Putamen (tissue), 1 donor: ENCODE results near the gene TAX1BP1.
A peak's percentile ranks its signal among the peaks of the same experiment; 100 is the strongest.

Source experiments
- DNase-seq: peaks from one replicate; pipeline ENCODE4 v3.0.0-alpha.2; 2016; ENCODE audit warnings: low spot score

TAX1BP1 gene

DNA sequence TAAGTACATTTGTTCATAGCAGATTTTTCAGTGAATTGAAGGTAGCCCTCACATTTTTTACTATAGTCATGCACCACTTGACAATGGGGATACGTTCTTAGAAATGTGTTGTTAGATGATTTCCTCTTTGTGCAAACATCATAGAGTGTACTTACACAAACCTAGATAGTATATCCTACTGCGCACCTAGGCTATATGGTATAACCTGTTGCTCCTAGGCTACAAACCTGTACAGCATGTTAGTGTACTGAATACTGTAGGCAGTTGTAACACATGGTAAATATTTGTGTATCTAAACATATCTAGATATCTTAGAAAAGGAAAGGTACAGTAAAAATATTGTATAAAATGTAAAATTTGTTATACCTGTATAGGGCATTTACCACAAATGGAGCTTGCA is 41.2 kb downstream of the TAX1BP1 start:
- DNase-seq, result no peak

DNA sequence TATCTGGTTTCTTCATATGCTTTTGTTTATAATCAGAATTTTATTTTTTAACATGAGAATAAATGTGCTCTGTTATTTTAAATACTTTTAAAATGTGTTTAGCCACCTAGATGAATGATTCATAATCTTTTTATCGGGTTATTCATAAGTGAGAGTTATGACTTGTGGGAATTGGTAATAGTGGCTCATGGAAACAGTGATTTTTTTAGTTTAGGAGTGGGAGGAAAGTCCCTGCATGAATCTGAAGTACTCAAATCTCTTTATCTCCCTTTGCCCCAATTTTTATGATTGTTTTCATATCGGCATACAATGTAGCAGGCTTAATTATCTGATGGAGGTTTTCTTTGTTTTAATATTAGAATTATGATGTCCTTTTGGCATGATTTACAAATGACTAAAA is 42.9 kb downstream of the TAX1BP1 start:
- no peak for DNase-seq

DNA sequence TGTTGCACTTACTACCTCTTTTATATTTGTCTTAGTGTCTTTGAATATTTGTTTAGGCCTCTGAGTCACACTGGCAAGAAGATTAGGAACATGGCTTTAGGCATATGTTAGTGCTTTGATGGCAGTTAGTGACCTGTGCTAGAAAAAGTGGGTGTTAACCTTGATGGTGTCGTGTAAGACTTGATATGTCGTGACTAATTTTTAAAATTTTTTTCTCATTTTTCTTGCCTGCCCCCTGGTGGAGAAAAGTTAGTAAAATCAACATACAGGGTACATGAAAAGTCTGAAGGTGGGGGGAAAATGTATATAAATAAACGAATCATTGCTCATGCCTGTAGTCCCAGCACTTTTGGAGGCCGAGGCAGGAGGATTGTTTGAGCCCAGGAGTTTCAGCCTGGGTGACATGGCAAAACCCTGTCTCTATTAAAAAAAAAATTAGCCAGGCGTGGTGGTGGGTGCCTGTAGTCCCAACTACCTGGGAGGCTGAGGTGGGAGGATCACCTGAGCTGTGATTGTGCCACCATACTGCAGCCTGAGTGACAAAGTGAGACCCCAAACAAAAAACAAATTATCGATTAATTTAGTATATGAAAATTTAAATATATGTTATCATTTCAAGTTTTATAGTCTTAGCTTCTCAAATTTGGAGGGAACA is 44.6 kb downstream of the TAX1BP1 start:
- DNase-seq, result no peak

DNA sequence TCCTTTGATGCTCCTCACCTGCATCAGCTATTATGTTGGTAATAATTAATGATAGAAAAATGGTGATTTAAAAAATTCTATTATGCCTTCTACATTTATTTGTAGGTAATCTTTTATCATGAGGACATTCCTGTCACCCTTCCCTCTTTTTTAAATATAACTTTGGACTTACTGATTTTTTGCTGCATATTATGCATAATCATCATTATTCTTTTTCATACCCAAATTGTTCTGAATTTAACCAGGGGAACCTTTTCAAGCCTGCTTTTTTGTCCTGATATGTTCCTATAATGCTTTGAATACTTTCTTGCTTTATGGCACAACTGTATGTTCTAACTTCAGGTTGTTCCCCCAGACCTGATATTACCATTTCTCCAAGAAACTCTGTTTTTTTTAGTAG is 48.5 kb downstream of the TAX1BP1 start:
- DNase-seq, result no peak

DNA sequence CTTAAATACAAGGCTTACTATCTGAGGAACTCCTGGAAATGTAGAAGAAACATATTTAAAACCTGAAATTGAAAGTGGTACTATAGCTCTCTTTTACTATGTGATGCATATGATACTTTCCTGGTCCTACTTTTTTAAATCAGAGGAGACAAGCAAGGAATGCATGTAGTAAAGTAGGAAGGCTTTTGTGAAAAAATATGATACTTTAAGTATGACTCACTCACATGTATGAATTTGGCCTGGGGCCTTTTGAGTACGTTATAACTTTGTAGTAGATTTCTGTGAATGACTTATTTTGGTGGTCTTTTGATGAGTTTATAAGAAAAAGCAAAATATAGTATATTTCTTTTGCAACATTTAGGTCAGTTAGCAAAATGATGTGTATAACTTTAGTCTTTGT is 53.8 kb downstream of the TAX1BP1 start:
- no peak for DNase-seq

DNA sequence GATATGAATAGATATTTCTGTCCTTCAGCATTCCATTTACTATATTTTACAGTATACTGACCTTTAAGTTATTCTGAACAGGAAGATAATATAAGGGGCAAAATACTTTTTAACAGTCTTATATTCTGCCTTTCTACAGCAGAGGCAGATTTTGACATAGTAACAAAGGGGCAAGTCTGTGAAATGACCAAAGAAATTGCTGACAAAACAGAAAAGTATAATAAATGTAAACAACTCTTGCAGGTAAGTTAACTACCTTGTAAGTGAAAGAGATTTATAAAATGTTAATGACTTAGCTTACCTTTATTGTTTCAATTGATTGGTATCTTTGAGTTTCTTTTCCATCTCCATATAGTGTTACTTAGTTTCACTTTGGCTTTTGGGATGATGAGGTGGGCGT is 56.0 kb downstream of the TAX1BP1 start:
- no peak for DNase-seq

DNA sequence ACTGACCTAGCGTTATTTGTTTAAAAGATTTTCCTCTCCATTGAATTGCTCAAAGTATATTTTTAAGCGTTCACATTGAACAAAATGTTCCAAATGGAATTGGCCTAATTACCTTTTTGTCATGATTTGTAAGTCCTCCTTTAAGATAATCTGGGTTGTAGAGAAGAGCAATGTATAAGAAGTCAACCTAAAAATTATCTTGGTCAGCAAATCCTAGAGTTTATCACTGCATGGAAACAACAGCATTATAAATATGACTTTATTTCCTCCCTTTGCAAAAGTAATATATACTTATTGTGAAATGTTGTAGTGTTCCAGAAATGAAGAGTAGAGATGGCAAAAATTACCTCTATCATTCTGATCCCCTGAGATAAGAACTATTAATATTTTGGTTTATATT is 59.2 kb downstream of the TAX1BP1 start:
- no peak for DNase-seq

DNA sequence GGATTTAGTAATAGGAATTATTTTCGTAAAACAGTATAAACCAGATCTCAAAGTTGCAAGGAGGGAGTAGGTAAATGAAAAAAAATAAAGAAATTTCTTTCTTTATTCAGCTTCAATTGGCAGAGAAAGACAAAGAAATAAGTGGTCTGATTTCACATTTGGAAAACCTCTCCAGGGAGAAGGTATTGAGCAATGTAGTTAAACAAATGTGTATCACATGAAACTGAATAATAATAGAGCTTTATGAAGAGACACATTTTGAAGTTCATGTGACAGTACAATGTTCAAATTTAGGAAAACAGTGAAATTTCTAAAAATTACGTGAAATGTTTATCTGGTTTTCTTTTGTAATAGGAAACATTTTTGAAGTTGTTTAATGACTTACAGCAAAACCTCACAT is 63.0 kb downstream of the TAX1BP1 start:
- no peak for DNase-seq

DNA sequence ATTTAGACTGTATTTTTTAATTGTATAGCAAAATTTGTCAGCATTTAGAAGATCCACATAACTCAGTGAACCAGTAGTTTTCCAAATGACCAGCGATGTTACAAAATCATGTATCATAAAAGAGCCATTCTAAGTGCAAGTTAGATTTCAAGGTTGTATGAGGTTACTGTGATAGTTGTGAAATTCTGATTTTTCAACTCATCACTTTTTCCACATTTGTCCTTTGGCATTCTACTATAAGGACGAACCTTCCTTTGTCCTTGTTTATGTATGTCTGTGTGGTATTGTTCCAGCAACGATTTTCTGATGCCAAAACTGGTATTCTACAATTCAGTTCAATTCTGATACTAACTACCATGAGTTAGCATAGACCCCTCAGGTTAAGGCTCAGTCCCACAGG is 64.2 kb downstream of the TAX1BP1 start:
- no peak for DNase-seq

DNA sequence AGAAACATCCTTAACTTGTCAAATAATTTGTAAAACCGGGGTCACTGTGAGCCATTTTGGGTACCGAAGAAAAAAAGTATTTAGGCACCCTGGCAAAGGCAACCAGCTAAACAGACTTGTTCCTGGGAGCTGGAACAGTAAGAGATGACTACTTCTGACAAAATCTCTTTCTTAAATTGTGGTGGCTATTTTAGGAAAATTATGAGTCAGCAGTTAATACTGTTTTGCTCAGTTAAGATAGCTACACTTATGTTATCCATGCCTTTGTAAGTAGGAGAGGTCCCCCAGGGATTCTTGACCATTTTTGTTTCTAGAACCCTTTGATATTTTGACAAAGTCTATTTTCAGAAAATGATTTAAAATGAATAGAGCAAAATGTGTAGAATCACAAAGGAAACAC is 68.7 kb downstream of the TAX1BP1 start:
- DNase-seq, result peak; percentile 17

DNA sequence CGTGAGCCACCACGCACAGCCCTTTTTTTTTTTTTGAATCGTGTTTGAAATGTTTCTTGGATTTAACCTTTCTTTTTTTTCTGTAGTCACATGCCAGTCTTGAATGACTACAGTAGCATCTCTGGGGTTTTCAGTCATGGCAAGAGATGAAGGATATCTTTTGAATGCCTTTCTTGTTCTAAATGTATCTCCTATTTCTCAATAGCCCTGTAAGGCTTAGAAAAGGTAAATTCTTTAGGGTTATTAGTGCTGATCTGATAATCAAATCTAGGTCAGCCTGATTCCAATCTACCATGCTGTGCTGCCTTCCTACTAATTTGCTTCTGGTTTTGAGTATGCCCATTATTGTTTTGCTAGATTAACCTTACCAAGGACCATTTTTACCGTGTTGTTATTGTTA is 70.2 kb downstream of the TAX1BP1 start:
- no peak for DNase-seq

DNA sequence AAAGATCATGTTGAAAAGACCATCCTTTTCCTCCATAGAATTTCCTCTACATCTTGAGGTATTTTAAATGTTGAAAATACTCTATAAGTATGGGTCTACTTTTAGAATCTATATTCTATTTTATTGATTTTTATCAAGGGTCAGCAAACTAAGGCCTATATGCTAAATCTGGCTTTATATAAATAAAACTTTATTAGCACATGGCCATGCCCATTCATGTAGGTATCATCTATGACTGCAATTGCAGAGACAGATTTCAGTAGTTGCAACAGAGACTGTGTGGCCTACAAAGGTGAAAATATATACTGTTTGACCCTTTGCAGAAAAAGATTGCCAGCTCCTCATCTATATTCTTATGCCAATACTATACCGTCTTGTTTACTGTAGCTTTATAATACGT is 72.7 kb downstream of the TAX1BP1 start:
- DNase-seq, result no peak

DNA sequence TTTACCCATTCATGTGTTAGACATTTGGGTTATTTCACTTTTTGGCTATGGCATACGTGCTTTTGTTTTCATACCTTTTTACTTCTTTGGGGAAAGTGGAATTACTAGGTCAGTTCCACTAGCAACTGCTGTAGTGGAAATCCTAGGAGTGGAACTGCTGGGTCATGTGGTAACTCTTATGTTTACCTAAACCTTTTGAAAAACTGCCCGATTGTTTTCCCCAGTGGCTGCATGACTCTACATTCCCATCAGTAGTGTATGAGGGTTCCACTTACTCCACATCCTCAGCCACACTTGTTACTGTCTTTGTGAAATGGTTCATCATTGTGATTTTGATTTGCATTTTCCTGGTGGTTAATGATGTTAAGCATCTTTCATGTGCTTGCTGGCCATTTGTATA is 82.3 kb downstream of the TAX1BP1 start:
- no peak for DNase-seq

DNA sequence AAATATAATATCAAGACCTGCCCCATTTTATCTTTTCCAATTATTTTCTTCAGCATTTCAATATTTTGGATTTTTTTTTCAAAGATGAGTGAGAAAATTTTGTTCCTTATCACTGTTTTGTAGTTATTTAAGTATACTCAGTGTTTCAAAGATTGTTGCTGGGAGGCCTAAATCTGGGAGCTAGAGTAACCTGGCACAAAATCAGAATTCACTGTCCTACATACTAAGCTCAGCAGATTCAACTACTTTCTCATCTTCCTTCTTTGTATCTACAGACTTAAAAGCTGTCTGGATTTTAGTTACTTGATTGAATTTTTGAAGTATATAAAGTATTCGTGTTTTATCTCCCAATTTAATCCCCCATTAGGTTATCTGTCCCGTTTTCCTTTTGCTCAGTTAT is 85.9 kb downstream of the TAX1BP1 start:
- DNase-seq, result no peak

DNA sequence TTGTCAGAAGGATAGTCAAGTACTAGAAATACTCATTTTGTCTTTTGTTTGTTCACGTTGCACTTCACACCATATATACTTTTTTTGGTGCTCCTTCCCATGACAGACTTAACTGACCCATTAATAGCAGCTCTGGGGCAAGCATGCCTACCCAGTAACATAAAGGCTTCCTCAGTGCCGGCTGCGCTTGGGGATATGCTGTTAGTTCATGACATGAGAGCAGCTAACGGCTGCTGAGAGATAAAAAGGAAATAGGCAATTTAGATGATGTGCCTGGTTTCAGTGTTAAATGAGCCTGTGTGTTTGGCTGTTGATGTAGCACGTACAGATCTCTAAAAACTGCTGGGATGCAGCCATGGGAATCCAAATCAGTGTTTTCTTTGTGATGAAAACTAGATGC is 86.4 kb downstream of the TAX1BP1 start:
- DNase-seq, result no peak

DNA sequence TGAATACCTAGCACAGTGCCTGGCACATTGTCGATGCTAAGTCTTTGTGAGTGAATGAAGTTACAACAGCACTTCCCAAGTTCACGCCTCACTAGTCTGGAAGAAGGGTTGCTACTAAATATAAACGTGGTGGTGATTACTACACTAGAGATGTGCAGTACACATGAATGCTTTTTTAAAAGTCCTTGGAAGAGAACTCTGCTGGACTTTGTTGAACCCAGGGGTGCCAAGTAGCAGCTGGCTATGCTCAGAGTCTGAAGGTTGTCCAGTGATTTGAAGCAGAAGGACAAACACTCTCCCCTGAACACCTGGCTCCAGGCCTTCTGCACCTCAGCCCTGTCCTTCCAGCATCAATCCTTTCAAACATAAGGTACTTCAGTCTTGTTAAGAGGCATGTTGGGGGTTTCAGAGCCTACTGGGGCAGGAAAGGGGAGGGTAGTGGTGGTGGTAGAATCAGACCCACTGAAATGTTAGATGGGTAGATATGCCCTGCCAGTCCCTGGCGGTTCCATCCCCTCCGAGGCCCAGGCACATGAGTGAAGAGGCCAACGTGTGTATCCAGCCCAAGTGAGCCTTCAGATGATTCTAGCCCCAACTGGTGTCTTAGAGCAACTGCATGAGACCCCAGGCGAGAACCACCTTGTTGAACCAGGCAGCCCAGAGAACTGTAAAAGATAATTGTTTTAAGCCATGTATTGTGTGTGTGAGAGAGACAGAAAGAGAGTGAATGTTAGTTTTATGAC is 94.4 kb downstream of the TAX1BP1 start:
- no peak for DNase-seq

DNA sequence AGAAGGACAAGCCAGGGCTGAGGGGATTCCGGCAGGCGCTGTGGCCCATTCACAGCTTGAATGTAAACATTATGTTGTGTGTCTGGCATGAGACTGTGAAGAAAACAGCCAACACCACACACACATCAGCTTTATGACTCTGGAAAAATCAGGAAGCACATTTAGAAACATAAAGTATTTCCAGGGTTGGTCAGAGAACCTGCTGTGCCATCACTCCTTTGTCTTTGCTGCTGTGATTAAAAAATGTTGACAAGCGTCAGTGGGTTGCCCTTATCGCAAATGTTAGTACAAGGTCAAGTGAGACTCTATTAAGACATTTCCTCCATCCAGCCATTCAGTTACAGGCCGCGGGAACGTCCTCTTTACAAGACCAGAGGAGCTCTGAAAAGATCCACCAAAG is 95.4 kb downstream of the TAX1BP1 start:
- DNase-seq, result no peak

DNA sequence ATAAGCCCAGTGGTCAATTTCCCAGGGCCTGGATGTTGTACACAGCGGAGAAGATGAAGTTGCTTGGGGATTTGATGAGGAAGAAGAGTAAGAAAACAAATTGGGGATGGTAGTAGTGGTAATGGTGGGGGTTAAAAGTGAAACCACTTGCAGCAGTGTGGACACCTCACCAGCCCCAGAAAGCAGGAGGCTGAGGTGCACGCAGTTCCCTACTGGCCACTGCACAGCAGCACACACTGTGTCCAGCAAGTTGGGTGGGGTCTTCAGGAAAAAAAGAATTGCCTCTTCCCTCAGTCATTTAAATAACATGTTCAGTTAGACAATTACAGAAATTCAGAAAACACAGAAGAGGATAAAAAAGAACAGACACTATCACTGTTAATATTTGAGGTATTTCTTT is 96.6 kb downstream of the TAX1BP1 start:
- no peak for DNase-seq

DNA sequence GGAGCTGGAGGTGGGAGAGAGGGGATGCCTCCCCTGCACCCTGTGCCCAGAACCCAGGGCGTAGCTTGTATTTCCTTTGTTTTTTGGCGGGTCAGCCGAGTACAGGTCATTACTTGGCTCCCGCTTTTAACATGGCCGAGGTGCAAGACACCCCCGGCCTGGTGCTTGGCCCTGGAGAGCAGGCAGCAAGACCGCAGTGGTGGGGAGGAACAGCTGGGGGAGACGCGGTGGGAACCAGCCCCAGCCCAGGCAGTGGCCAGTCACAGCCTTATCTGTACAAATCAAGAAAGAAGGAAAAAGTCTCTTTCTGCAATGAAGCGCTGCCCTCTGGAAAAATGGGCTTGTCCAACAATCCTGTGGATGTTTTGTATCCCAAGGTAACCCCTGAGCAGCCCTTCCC is 99.1 kb downstream of the TAX1BP1 start:
- no peak for DNase-seq

DNA sequence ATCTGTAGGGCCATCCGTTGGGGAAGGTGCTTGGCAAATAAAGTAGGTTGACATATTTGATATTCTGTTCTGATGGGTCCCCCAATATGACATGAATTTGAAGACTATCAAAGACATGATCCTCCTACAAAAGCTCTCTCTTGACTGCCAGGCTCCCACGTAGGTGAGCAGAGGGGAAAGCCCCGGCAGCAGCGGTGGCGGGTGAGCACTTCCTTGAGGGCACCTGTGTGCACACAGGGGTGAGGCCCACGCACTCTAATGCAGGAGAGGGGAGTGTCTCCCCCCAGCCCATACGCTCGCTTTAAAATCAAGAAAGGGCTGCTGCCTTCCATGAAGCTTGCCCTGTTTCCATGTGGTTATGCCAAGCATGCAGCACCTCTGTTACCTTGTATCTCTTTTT is 100.4 kb downstream of the TAX1BP1 start:
- DNase-seq, result no peak

DNA sequence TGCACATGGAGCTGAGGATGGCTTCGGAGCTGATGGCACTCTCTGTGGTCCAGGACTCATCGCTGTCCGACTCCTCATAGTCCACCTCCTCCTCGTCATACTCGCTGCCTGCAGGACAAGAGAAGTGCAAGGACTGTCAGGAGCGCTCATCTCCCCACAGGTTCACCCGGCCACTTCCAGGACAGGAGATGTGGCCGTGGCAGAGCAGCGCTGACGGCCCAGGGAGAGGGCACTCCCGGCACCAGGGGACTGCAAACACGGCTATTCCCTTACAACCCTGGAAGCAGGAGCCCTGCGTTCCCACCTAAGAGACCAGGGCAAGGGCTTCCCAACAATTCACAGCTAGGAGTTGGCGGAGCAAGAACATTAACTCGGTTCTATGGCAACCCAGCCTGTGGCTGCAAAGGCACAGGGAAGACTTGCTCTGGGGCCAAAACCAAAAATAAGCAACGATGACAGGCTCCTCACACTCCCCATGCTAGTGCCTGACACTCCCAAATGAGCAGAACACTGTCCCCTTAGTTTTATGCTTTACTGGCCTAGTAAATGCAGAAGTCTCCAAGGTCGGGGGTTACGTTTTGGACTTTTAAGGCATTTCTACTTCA is 100.9 kb downstream of the TAX1BP1 start:
- no peak for DNase-seq

DNA sequence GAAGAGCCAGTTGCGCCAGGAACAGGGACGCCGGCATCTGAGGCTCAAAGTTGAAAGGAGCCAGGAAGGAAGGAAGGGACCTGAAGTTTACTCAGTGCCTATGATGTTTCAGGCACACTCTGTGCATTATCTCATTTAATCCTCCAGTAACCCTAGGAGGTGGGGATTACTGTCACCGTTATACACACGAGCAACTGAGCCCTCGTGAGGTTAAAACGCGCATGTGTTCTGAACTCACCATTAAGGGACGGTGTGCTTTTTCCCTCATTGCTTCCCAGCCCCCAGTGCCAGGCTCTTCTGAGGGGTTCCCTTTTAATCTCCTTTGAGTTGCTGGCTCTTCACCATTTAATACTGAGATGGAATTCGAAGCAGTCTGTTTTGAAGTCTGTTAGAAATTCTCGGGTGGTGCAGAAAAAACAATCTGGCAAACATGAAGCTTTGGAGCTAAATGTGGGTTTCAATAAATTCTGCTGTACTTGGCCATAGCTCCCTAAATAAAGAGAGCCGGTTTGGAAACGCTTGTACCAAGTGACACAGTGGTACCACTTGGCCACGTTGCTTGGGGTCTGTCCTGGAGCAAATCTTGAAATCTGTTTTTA is 102.2 kb downstream of the TAX1BP1 start:
- DNase-seq, result no peak

DNA sequence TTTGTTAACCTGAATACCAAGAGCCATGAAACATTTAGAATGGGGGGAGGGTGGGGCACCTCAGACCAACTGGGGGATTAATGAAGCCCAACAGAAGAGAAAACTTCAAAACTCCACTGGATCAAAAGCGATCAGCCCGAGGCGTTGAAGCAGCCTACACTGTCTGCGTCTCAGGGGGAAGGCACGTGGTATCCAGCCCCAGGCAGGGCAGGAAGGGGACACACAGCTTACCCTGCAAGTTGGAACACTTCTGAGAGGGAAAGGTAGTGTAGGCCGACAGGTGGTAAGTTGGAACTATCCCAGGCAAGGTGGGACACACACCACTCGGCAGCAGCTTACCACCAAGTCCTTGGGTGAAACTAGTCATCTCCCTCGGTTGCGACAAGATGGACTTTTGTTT is 102.9 kb downstream of the TAX1BP1 start:
- DNase-seq, result no peak
